K562 (cell line): ENCODE data around the gene IP6K3. TPM values are rescaled to one million over a fixed set of nuclear protein-coding genes. Genes with fewer than 3 reads are reported as not detected.

Experiments used
- ATAC-seq: fragments of 200-7000 bp; cut with Tn5 transposase; 3 replicates; pipeline ENCODE4 v1.9.1; 2020; ENCODE audit warnings: moderate library complexity
- BruUV-seq: library from RNA; stranded (reverse); fragments of 400-500 nt; replicated peaks from 2 replicates; lab custom pipeline; 2021; lab: Mats Ljungman, UMichigan
- CTCF ChIA-PET: fragments of 300-600 bp; formaldehyde crosslinking; extraction: SDS; loops from one replicate; lab custom pipeline; 2021; ENCODE audit warnings: low intra/inter-chr PET ratio; lab: Yijun Ruan, JAX
- POLR2A ChIA-PET: fragments of 300-600, 350-650 bp; sonication (Branson Sonifier 250); formaldehyde crosslinking; extraction: SDS; loops from one replicate; lab custom pipeline; 2021; ENCODE audit warnings: antibody characterized with exemption, inconsistent platforms; lab: Yijun Ruan, JAX
- DNase-seq, 4 experiments: peaks; one replicate each; pipeline versions ENCODE4 v3.0.0 to v3.0.0-alpha.2; 2011 to 2018; ENCODE audit warnings: low spot score in 3 of 4, mixed read lengths in 3 of 4; ENCODE audit errors: extremely low read depth in 1 of 4
- FAIRE-seq: peaks from 2 replicates; lab custom pipeline; 2011; peaks lifted over from hg19 to GRCh38; lab: Jason Lieb, UNC
- H2AFZ ChIP-seq: 2 replicates; pipeline ENCODE4 v1.6.0; 2011; ENCODE audit warnings: low read depth, low read length, control low read depth, inconsistent platforms
- H3K27ac ChIP-seq: fragments of 200-600 bp; 3 replicates; pipeline ENCODE4 v1.8.0; 2011; ENCODE audit warnings: low read depth, mild to moderate bottlenecking, control low read depth, inconsistent platforms, low read length, moderate library complexity, mixed read lengths; ENCODE audit errors: extremely low read depth
- H3K27me3 ChIP-seq, 2 experiments: fragments of 300-600 bp in 1 of 2; 2 replicates in 1 of 2; 3 replicates in 1 of 2; pipeline versions ENCODE4 v1.6.0 to v1.8.0; 2011; ENCODE audit warnings: inconsistent platforms in 2 of 2, low read length in 2 of 2, mild to moderate bottlenecking in 1 of 2, mixed read lengths in 1 of 2, moderate library complexity in 1 of 2; ENCODE audit not compliant: control insufficient read depth in 2 of 2, insufficient read depth in 2 of 2
- H3K36me3 ChIP-seq: fragments of 300-600 bp; 3 replicates; pipeline ENCODE4 v1.8.0; 2011; ENCODE audit warnings: mild to moderate bottlenecking, low read length, inconsistent platforms; ENCODE audit not compliant: control insufficient read depth, insufficient read depth
- H3K4me1 ChIP-seq, 2 experiments: fragments of 200-600 bp in 1 of 2; replicated peaks in 1 of 2; 2 replicates in 1 of 2; 3 replicates in 1 of 2; pipeline versions ENCODE4 v1.5.1 to v1.8.0; 2011; ENCODE audit warnings: inconsistent platforms in 2 of 2, low read length in 2 of 2, mild to moderate bottlenecking in 1 of 2, mixed read lengths in 1 of 2, moderate library complexity in 1 of 2; ENCODE audit not compliant: control insufficient read depth in 2 of 2, insufficient read depth in 2 of 2
- H3K4me2 ChIP-seq: 2 replicates; pipeline ENCODE4 v1.6.1; 2011; ENCODE audit warnings: low read length, control low read depth, inconsistent platforms, mixed read lengths; ENCODE audit not compliant: insufficient read depth
- H3K4me3 ChIP-seq: fragments of 200-600 bp; sonication (generic), shearing (Covaris generic); 2 replicates; pipeline ENCODE4 v1.5.1; 2016; ENCODE audit warnings: control low read depth, inconsistent platforms
- H3K79me2 ChIP-seq: fragments of 200-600 bp; 3 replicates; pipeline ENCODE4 v1.8.0; 2011; ENCODE audit warnings: low read length, inconsistent platforms; ENCODE audit not compliant: control insufficient read depth, insufficient read depth
- H3K9ac ChIP-seq, 2 experiments: 2 replicates each; pipeline versions ENCODE4 v1.6.0 to v1.6.1; 2011; ENCODE audit warnings: low read depth in 2 of 2, low read length in 2 of 2, control low read depth in 1 of 2, inconsistent platforms in 1 of 2, mild to moderate bottlenecking in 1 of 2, mixed read lengths in 1 of 2; ENCODE audit not compliant: insufficient read depth in 1 of 2
- H3K9me1 ChIP-seq: one replicate; pipeline ENCODE4 v1.6.0; 2011; ENCODE audit warnings: inconsistent platforms, mild to moderate bottlenecking, low read length, moderate library complexity; ENCODE audit not compliant: control insufficient read depth, insufficient read depth
- H3K9me3 ChIP-seq: replicated peaks from 2 replicates; pipeline ENCODE4 v1.5.1; 2011; ENCODE audit warnings: low read depth, low read length, inconsistent platforms; ENCODE audit not compliant: control insufficient read depth, insufficient read depth
- H4K20me1 ChIP-seq: replicated peaks from 2 replicates; pipeline ENCODE4 v1.6.1; 2011; ENCODE audit warnings: low read length, inconsistent platforms, mixed read lengths; ENCODE audit not compliant: control insufficient read depth, insufficient read depth
- AFF4 ChIP-seq: sonication (generic); formaldehyde crosslinking; IDR thresholded peaks from 2 replicates; pipeline ENCODE4 v1.8.0; 2023; ENCODE audit warnings: mild to moderate bottlenecking, missing genetic modification reagents
- MTA3 ChIP-seq: fragments of 450-650 bp; formaldehyde crosslinking; IDR thresholded peaks from 2 replicates; pipeline ENCODE4 v1.6.1; 2017; ENCODE audit warnings: mild to moderate bottlenecking, borderline replicate concordance
- PTTG1 ChIP-seq: fragments of 450-650 bp; IDR thresholded peaks from 2 replicates; pipeline ENCODE4 v1.6.1; 2016; ENCODE audit warnings: low read depth, mild to moderate bottlenecking, missing genetic modification characterization, missing compliant biosample characterization
- SRSF7 ChIP-seq: fragments of 200-400 bp; formaldehyde crosslinking; optimal IDR thresholded peaks from 2 replicates; pipeline ENCODE3; 2017; ENCODE audit warnings: mild to moderate bottlenecking, low read depth, low read length
- THRB ChIP-seq: fragments of 450-650 bp; formaldehyde crosslinking; conservative IDR thresholded peaks from 2 replicates; pipeline ENCODE4 v1.4.0; 2022; ENCODE audit warnings: mild to moderate bottlenecking, missing genetic modification characterization
- WGBS: fragments of 100-300 bp; shearing (Covaris generic); methylation state at CpG from one replicate; pipeline ENCODE4 v1.1.6; 2016; ENCODE audit warnings: low coverage, mixed read lengths; ENCODE audit not compliant: insufficient coverage; ENCODE audit errors: missing lambda C conversion rate; 5-methylcytosine and 5-hydroxymethylcytosine counted together
- in situ Hi-C: fragments of 300-500 bp; cut with MboI; formaldehyde crosslinking; loops from 4 replicates; pipeline ENCODE4 v1.15.0; 2018; ENCODE audit warnings: inconsistent platforms, mixed read lengths
- intact Hi-C: fragments of 100-400 bp; cut with micrococcal nuclease; formaldehyde crosslinking; loops from 2 replicates; pipeline ENCODE4 v1.14.2; 2022
- polyA plus RNA-seq, 8 experiments: library from polyadenylated mRNA; depleted of rRNA in 4 of 8; stranded (reverse) in 5 of 8; unstranded in 3 of 8; fragments of >200 nt; fragmentation: Nextera tagmentation in 2 of 8; fragmentation: Illumina TruSeq in 1 of 8; extraction: Ambion mirVana in 2 of 8; extraction: Trizol in 1 of 8; gene quantifications; 2 replicates each; pipeline versions ENCODE4 v1.2.1 to v1.2.3, GENCODE V29; 2011 to 2014; ENCODE audit warnings: inconsistent platforms in 1 of 8, missing spikeins in 1 of 8
- total RNA-seq, 7 experiments: library from RNA; depleted of rRNA in 6 of 7; stranded (reverse); fragments of >200 nt in 6 of 7; fragmentation: Illumina TruSeq in 2 of 7; extraction: Trizol in 2 of 7; gene quantifications; 2 replicates each; pipeline versions ENCODE4 v1.2.1 to v1.2.3, GENCODE V29; 2011 to 2021; ENCODE audit warnings: low replicate concordance in 1 of 7

Gene IP6K3
- total and polyA plus RNA-seq, 9 of the 15 experiments (the other 6 are each of a cell fraction or from before 2014, with no cell fraction given) = not detected

GRCh38 chr6:33784787-33785186 lies 38.1 kb upstream of the IP6K3 start (continued):
- TF ChIP-seq SRSF7 = no peak
- TF ChIP-seq MTA3 = no peak
- no peak for TF ChIP-seq PTTG1 (tag)

GRCh38 chr6:33783781-33784520 lies 37.2 kb upstream of the IP6K3 start:
- Histone ChIP-seq H4K20me1 (no peaks in the 10 kb centered on the region), H3K27me3 (no peaks in the 10 kb centered on the region), H3K9me3 (no peaks in the 10 kb centered on the region), H3K27ac (no peak overlapping the region), H3K4me2 (no peak overlapping the region), H3K36me3 (peaks cover 70% of the 10 kb centered on the region; the same call in 2 of the 3 replicates), H3K9ac (no peak overlapping the region), H3K79me2 (peaks cover 25% of the 10 kb centered on the region), H3K9me1 (peaks cover 4% of the 10 kb centered on the region), H2AFZ (no peak overlapping the region), H3K4me1 (peaks cover 10 to 18% of the 10 kb centered on the region in 2 experiments; a peak in 3 of 5 replicates), H3K4me3 (no peak overlapping the region)
- CTCF ChIA-PET = no interaction called here
- WGBS = 79% methylated on average over 9 of the region's 10 CpGs
- in situ Hi-C loops (no loop called here), intact Hi-C loops (no loop called here)
- BruUV-seq = no TSS peak
- DNase-seq (no peak), ATAC-seq (no peak), FAIRE-seq (no peak)
- POLR2A ChIA-PET = interaction anchor here (0.7 to 7.0 kb wide), 3 partner anchors 13 to 380 kb away, joined by 3 to 36 read pairs (median 3); no protein-coding TSS in a partner anchor
- TF ChIP-seq AFF4 (CRISPR knock-in tag) (no peak), THRB (no peak)
